AG08395 (cell line): Measurements from ENCODE around the gene OR1E2.
"Not testable (repeated sequence)": the region's sequence is repeated elsewhere in the genome, so short reads cannot be mapped to it uniquely, and the experiment has no call there.

ENCODE experiments used
- DNase-seq: peaks from one replicate; pipeline ENCODE4 v3.0.0; 2012; ENCODE audit warnings: mixed read lengths, low spot score

OR1E2 gene

DNA sequence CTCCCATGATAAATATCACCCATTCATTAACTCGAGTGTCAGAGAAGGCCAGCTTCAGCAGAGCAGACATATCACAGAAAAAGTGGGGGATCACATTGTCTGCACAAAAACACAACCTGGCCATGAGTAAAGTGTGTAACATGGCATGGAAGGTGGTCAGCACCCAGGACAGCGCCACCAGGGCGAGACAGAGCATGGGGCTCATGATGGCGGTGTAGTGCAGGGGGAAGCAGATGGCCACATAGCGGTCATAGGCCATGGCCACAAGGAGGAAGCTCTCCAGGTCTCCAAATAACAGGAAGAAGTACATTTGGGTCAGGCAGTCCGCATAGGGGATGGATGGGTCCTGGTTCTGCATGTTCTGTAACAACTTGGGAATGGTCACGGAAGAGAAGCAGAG is 35.8 kb downstream of the OR1E2 start:
- not testable (repeated sequence) for DNase-seq

DNA sequence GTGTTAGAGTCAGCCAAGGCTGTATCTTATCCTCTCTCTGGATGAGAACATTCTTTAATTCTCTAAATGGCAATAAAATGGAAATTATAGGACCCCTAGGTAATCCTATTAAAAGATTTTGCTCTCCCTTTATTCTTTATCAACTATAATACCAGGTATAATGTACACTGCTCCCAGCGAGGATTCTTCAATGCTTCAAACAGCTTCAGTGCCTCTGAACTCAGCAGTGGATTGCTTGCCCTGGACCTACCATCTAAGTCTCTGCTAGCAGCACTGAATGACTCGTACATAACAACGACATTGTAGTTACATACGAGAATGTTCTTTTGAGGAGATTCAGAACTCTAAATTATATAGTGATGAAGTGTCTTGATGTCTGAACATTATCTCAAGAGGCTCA is 43.9 kb downstream of the OR1E2 start:
- no peak for DNase-seq

DNA sequence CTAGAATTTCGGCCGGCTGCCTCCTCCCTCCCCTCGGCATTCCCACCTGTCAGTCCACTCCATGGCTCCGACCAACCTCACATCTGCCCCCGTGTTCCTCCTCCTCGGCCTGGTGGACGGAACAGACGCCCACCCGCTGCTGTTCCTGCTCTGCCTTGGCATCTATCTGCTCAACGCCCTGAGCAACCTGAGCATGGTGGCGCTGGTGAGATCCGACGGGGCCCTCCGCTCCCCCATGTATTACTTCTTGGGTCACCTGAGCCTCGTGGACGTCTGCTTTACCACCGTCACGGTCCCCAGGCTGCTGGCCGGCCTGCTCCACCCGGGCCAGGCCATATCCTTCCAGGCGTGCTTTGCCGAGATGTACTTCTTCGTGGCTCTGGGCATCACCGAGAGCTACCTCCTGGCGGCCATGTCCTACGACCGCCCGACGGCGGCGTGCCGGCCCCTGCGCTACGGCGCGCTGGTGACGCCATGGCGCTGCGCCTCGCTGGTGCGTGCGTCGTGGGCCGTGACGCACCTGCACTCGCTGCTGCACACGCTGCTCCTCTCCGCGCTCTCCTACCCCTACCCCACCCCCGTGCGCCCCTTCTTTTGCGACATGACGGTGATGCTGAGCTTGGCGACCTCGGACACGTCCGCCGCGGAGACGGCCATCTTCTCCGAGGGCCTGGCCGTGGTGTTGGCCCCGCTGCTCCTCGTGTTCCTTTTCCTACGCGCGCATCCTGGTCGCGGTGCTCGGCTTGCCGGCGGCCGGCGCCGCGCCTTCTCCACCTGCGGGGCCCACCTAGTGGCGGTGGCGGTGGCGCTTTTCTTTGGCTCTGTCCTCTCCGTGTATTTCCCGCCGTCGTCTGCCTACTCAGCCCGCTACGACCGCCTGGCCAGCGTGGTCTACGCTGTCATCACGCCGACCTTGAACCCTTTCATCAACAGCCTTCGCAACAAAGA is 47.5 kb downstream of the OR1E2 start, which contains the start of gene OR3A2:
OR3A2 (minus strand) TSS at position 440 of the 948 bp plus-strand sequence.
- no peak for DNase-seq
